GM12878 (cell line): ENCODE data around the gene GNAL. TPM values are rescaled to one million over a fixed set of nuclear protein-coding genes. Genes with fewer than 3 reads are reported as not detected.

Source experiments
- ATAC-seq: fragments of 200-7000 bp; cut with Tn5 transposase; 3 replicates; pipeline ENCODE4 v1.9.1; 2020; ENCODE audit warnings: mild to moderate bottlenecking, moderate library complexity
- BruUV-seq: library from RNA; stranded (reverse); fragments of 400-500 nt; replicated peaks from 2 replicates; lab custom pipeline; 2021; lab: Mats Ljungman, UMichigan
- CTCF ChIA-PET: fragments of 300-600 bp; sonication (Branson Sonifier 250); formaldehyde crosslinking; extraction: SDS; loops from one replicate; lab custom pipeline; 2021; ENCODE audit warnings: inconsistent platforms; lab: Yijun Ruan, JAX
- POLR2A ChIA-PET: fragments of 350-600 bp; formaldehyde crosslinking; extraction: SDS; loops from one replicate; lab custom pipeline; 2021; ENCODE audit warnings: inconsistent platforms; lab: Charles Lee
- RAD21 ChIA-PET: fragments of 300-600 bp; sonication (Branson Sonifier 250); formaldehyde crosslinking; loops from one replicate; lab custom pipeline; 2023; ENCODE audit warnings: antibody characterized with exemption; ENCODE audit not compliant: unreplicated experiment; lab: Charles Lee
- SMC1A ChIA-PET: fragments of 300-600 bp; sonication (Branson Sonifier 250); formaldehyde crosslinking; loops from one replicate; lab custom pipeline; 2023; ENCODE audit not compliant: unreplicated experiment, uncharacterized antibody; lab: Charles Lee
- DNase-seq: peaks from one replicate; pipeline ENCODE4 v3.0.0-alpha.2; 2011; ENCODE audit warnings: low read depth, low spot score
- FAIRE-seq: peaks from 3 replicates; lab custom pipeline; 2011; peaks lifted over from hg19 to GRCh38; lab: Jason Lieb, UNC
- H2AFZ ChIP-seq: 2 replicates; pipeline ENCODE4 v1.6.0; 2011; ENCODE audit warnings: low read depth, low read length, control low read depth; ENCODE audit not compliant: control insufficient read depth
- H3K27ac ChIP-seq: 2 replicates; pipeline ENCODE4 v1.5.1; 2011; ENCODE audit warnings: control low read depth; ENCODE audit not compliant: control insufficient read depth, insufficient read depth
- H3K27me3 ChIP-seq, 2 experiments: replicated peaks in 1 of 2; 2 replicates each; pipeline versions ENCODE4 v1.6.0 to v1.6.1; 2011; ENCODE audit warnings: low read length in 1 of 2; ENCODE audit not compliant: control insufficient read depth in 2 of 2, insufficient read depth in 2 of 2
- H3K36me3 ChIP-seq, 2 experiments: 2 replicates each; pipeline ENCODE4 v1.5.1; 2011; ENCODE audit warnings: low read length in 1 of 2; ENCODE audit not compliant: control insufficient read depth in 2 of 2, insufficient read depth in 2 of 2
- H3K4me1 ChIP-seq: 2 replicates; pipeline ENCODE4 v1.6.1; 2011; ENCODE audit warnings: mild to moderate bottlenecking, low read length, moderate library complexity, mixed read lengths; ENCODE audit not compliant: control insufficient read depth, insufficient read depth
- H3K4me2 ChIP-seq: 2 replicates; pipeline ENCODE4 v1.6.0; 2011; ENCODE audit warnings: control low read depth; ENCODE audit not compliant: control insufficient read depth, insufficient read depth
- H3K4me3 ChIP-seq: fragments of 200-600 bp; sonication (generic); 2 replicates; pipeline ENCODE4 v1.5.1; 2016
- H3K79me2 ChIP-seq: 2 replicates; pipeline ENCODE4 v1.6.0; 2011; ENCODE audit warnings: low read length; ENCODE audit not compliant: control insufficient read depth, insufficient read depth
- H3K9ac ChIP-seq: 2 replicates; pipeline ENCODE4 v1.8.0; 2011; ENCODE audit warnings: low read length, control low read depth, mixed read lengths; ENCODE audit not compliant: control insufficient read depth, insufficient read depth
- H3K9me3 ChIP-seq: replicated peaks from 3 replicates; pipeline ENCODE4 v1.5.1; 2011; ENCODE audit warnings: mild to moderate bottlenecking, low read length; ENCODE audit not compliant: control insufficient read depth, insufficient read depth
- H4K20me1 ChIP-seq: 2 replicates; pipeline ENCODE4 v1.6.0; 2011; ENCODE audit not compliant: control insufficient read depth, insufficient read depth
- CHD2 ChIP-seq: IDR thresholded peaks from 2 replicates; pipeline ENCODE4 v1.6.1; 2011; ENCODE audit warnings: low read depth, low read length, improper control_type of control experiment, borderline replicate concordance
- EED ChIP-seq: sonication (generic); IDR thresholded peaks from 2 replicates; pipeline ENCODE4 v1.6.1; 2016; ENCODE audit warnings: antibody characterized with exemption, low read depth
- IKZF1 ChIP-seq: fragments of 450-650 bp; conservative IDR thresholded peaks from 2 replicates; pipeline ENCODE4 v1.6.1; 2017; ENCODE audit warnings: antibody characterized with exemption, mild to moderate bottlenecking
- JUNB ChIP-seq: IDR thresholded peaks from 2 replicates; pipeline ENCODE4 v1.6.1; 2016; ENCODE audit warnings: antibody characterized with exemption, mild to moderate bottlenecking
- KLF5 ChIP-seq: fragments of 450-650 bp; IDR thresholded peaks from 2 replicates; pipeline ENCODE4 v1.6.1; 2014; ENCODE audit warnings: mild to moderate bottlenecking; ENCODE audit not compliant: partially characterized antibody
- MYC ChIP-seq: IDR thresholded peaks from 2 replicates; pipeline ENCODE4 v1.6.1; 2011; ENCODE audit warnings: mild to moderate bottlenecking, low read length, moderate library complexity, inconsistent platforms; ENCODE audit not compliant: insufficient read depth, insufficient replicate concordance, insufficient read length, severe bottlenecking
- NRF1 ChIP-seq: conservative IDR thresholded peaks from 2 replicates; pipeline ENCODE4 v1.6.1; 2011; ENCODE audit warnings: mild to moderate bottlenecking, low read depth, low read length, improper control_type of control experiment
- PAX8 ChIP-seq: fragments of 450-650 bp; IDR thresholded peaks from 2 replicates; pipeline ENCODE4 v1.6.1; 2017; ENCODE audit warnings: mild to moderate bottlenecking, moderate library complexity
- RB1 ChIP-seq: fragments of 450-650 bp; formaldehyde crosslinking; IDR thresholded peaks from 2 replicates; pipeline ENCODE4 v1.6.1; 2017; ENCODE audit warnings: mild to moderate bottlenecking, borderline replicate concordance
- RUNX3 ChIP-seq: IDR thresholded peaks from 2 replicates; pipeline ENCODE4 v1.6.1; 2012; ENCODE audit warnings: low read length, inconsistent platforms
- STAT3 ChIP-seq: IDR thresholded peaks from 2 replicates; pipeline ENCODE4 v1.6.1; 2011; ENCODE audit warnings: low read depth, low read length, improper control_type of control experiment
- TBL1XR1 ChIP-seq: IDR thresholded peaks from 2 replicates; pipeline ENCODE4 v1.6.1; 2012; ENCODE audit warnings: low read depth, low read length, improper control_type of control experiment
- ZSCAN29 ChIP-seq: fragments of 450-650 bp; IDR thresholded peaks from 2 replicates; pipeline ENCODE4 v1.6.1; 2017; ENCODE audit warnings: mild to moderate bottlenecking, moderate library complexity
- WGBS: methylation state at CpG from one replicate; pipeline ENCODE4 v1.1.6; 2016; ENCODE audit warnings: low lambda C conversion rate; ENCODE audit not compliant: insufficient replicate concordance, insufficient coverage; ENCODE audit errors: missing lambda C conversion rate; 5-methylcytosine and 5-hydroxymethylcytosine counted together
- in situ Hi-C: fragments of 300-500 bp; cut with MboI; formaldehyde crosslinking; loops from 9 replicates; pipeline ENCODE4 v1.14.3; 2018; ENCODE audit warnings: mixed read lengths
- intact Hi-C: fragments of 100-400 bp; cut with micrococcal nuclease; formaldehyde crosslinking; loops from one replicate; pipeline ENCODE4 v1.14.2; 2022; ENCODE audit not compliant: unreplicated experiment
- polyA plus RNA-seq, 11 experiments: library from polyadenylated mRNA; depleted of rRNA in 4 of 11; unstranded in 6 of 11; stranded (reverse) in 5 of 11; fragments of >200 nt; fragmentation: Nextera tagmentation in 4 of 11; fragmentation: Illumina TruSeq in 1 of 11; extraction: Ambion mirVana in 4 of 11; extraction: Trizol in 1 of 11; gene quantifications; 1 replicate in 1 of 11; 2 replicates in 10 of 11; pipeline versions ENCODE4 v1.2.1 to v1.2.3, GENCODE V29; 2011 to 2016; ENCODE audit warnings: inconsistent platforms in 2 of 11, missing spikeins in 2 of 11, low read depth in 1 of 11
- total RNA-seq, 4 experiments: library from RNA; depleted of rRNA in 3 of 4; stranded (reverse); fragments of >200 nt in 3 of 4; fragmentation: Illumina TruSeq in 1 of 4; extraction: Trizol in 1 of 4; gene quantifications; 2 replicates each; pipeline versions ENCODE4 v1.2.1 to v1.2.3, GENCODE V29; 2013 to 2021
- TF ChIP-seq, protein P1 (sequence below): fragments of 450-650 bp; formaldehyde crosslinking; IDR thresholded peaks from 2 replicates; pipeline ENCODE4 v1.5.0; 2022; ENCODE audit warnings: mild to moderate bottlenecking, missing genetic modification characterization
- TF ChIP-seq, protein P2 (sequence below): IDR thresholded peaks from 2 replicates; pipeline ENCODE4 v1.6.1; 2011; ENCODE audit warnings: mild to moderate bottlenecking, low read depth, low read length, moderate library complexity; ENCODE audit not compliant: insufficient replicate concordance

Gene GNAL
- total and polyA plus RNA-seq, 10 of the 15 experiments (the other 5 are each of a cell fraction or from before 2014, with no cell fraction given) = 0.02 to 0.39 (median 0.05) TPM; not detected in 5

DNA sequence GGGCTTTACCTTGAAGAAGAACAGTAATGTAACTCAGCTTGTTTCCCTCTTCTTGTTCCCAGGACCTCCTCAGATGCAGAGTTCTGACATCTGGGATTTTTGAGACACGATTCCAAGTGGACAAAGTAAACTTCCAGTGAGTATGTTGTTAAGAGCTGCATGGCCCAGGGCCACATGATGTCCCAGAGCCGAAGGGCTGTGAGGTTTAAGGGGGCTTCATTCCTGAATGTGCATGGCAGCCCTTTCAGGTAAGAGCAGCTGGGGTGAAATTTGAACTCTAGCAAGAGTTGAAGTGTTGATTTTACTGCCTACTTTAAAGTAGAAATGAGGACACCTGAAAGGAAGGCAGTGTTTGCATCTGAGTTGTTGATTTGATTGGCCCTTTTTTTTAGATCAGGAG, 175.4 kb downstream of the GNAL start:
- in situ Hi-C loops = no loop called here
- Histone ChIP-seq H3K4me1 (no peaks in the 10 kb centered on the region), H3K4me2 (no peak overlapping the region), H2AFZ (no peak overlapping the region), H3K4me3 (no peak overlapping the region), H3K9ac (no peak overlapping the region), H3K9me3 (no peaks in the 10 kb centered on the region), H3K27ac (no peak overlapping the region), H4K20me1 (no peaks in the 10 kb centered on the region), H3K36me3 (no peaks in the 10 kb centered on the region), H3K27me3 (no peaks in the 10 kb centered on the region; a peak in 2 of 4 replicates), H3K79me2 (no peaks in the 10 kb centered on the region)
- BruUV-seq = no TSS peak
- ATAC-seq = no peak
- no peak for FAIRE-seq
- 13% methylated on average over 2 of the region's 2 CpGs for WGBS
- ChIA-PET POLR2A (no interaction called here), CTCF (no interaction called here), RAD21 (no interaction called here), SMC1A (no interaction called here)
- no peak for TF ChIP-seq ZSCAN29
- no peak for TF ChIP-seq IKZF1
- TF ChIP-seq NRF1 = no peak
- no peak for TF ChIP-seq KLF5
- no peak for TF ChIP-seq JUNB
- TF ChIP-seq MYC = no peak
- TF ChIP-seq CHD2 = no peak
- TF ChIP-seq EED = no peak
- no peak for TF ChIP-seq STAT3
- no peak for TF ChIP-seq PAX8
- no peak for TF ChIP-seq RUNX3
- intact Hi-C loops = no loop called here
- no peak for DNase-seq

DNA sequence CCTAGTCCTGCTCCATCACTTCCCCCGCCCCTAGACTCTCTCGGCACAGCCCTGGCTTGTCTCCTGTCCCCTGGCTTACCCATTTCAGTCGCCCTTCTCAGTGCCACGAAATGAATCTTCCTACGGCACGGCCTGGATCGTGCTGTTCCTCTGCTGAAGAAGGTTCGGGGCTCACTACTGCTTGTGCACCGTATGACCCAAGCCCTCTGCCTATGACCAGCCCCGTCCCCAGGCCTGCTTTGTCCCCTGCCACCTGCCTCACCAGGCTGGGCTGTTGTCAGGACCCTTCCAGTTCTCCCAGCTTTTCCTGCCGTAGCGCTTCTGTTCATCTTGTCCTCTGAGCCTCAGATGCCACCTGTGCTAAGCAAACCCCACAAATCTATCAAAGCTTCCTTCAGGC, 176.0 kb downstream of the GNAL start:
- no peak overlapping the region for H2AFZ ChIP-seq
- H3K27ac ChIP-seq = no peak overlapping the region
- no peak overlapping the region for H3K4me2 ChIP-seq
- ATAC-seq = no peak
- ChIA-PET POLR2A (no interaction called here), CTCF (no interaction called here), RAD21 (no interaction called here), SMC1A (no interaction called here)
- intact Hi-C loops = no loop called here
- in situ Hi-C loops = no loop called here
- H3K79me2 ChIP-seq = no peaks in the 10 kb centered on the region
- H3K36me3 ChIP-seq = no peaks in the 10 kb centered on the region
- no peaks in the 10 kb centered on the region for H3K9me3 ChIP-seq
- H3K4me1 ChIP-seq = no peaks in the 10 kb centered on the region
- no peak for DNase-seq
- 36% methylated on average over 12 of the region's 12 CpGs for WGBS
- no peak overlapping the region for H3K9ac ChIP-seq
- H4K20me1 ChIP-seq = no peaks in the 10 kb centered on the region
- H3K27me3 ChIP-seq = no peaks in the 10 kb centered on the region; a peak in 2 of 4 replicates
- no peak overlapping the region for H3K4me3 ChIP-seq
- no peak for FAIRE-seq
- BruUV-seq = no TSS peak
- TF ChIP-seq TBL1XR1 (no peak), STAT3 (no peak), RB1 (no peak)
- TF ChIP-seq, protein P1, sequence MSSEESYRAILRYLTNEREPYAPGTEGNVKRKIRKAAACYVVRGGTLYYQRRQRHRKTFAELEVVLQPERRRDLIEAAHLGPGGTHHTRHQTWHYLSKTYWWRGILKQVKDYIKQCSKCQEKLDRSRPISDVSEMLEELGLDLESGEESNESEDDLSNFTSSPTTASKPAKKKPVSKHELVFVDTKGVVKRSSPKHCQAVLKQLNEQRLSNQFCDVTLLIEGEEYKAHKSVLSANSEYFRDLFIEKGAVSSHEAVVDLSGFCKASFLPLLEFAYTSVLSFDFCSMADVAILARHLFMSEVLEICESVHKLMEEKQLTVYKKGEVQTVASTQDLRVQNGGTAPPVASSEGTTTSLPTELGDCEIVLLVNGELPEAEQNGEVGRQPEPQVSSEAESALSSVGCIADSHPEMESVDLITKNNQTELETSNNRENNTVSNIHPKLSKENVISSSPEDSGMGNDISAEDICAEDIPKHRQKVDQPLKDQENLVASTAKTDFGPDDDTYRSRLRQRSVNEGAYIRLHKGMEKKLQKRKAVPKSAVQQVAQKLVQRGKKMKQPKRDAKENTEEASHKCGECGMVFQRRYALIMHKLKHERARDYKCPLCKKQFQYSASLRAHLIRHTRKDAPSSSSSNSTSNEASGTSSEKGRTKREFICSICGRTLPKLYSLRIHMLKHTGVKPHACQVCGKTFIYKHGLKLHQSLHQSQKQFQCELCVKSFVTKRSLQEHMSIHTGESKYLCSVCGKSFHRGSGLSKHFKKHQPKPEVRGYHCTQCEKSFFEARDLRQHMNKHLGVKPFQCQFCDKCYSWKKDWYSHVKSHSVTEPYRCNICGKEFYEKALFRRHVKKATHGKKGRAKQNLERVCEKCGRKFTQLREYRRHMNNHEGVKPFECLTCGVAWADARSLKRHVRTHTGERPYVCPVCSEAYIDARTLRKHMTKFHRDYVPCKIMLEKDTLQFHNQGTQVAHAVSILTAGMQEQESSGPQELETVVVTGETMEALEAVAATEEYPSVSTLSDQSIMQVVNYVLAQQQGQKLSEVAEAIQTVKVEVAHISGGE (CRISPR knock-in tag) = no peak
- TF ChIP-seq, protein P2, sequence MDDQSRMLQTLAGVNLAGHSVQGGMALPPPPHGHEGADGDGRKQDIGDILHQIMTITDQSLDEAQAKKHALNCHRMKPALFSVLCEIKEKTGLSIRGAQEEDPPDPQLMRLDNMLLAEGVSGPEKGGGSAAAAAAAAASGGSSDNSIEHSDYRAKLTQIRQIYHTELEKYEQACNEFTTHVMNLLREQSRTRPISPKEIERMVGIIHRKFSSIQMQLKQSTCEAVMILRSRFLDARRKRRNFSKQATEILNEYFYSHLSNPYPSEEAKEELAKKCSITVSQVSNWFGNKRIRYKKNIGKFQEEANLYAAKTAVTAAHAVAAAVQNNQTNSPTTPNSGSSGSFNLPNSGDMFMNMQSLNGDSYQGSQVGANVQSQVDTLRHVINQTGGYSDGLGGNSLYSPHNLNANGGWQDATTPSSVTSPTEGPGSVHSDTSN = no peak
